NCI-H128 (cell line): ENCODE data around the gene C5AR1.
"Not testable (repeated sequence)": the region's sequence is repeated elsewhere in the genome, so short reads cannot be mapped to it uniquely, and the experiment has no call there.

Source experiments
- DNase-seq: peaks from one replicate; lab custom pipeline; 2025; ENCODE audit not compliant: unreplicated experiment; lab: John Stamatoyannopoulos, UW

Gene C5AR1

GRCh38 chr19:47358936-47359335 lies 49.3 kb downstream of the C5AR1 start:
- no peak for DNase-seq

GRCh38 chr19:47362321-47362720 lies 52.7 kb downstream of the C5AR1 start:
- DNase-seq, result no peak

- no peak for DNase-seq
Measured at GRCh38 chr19:47363758-47364531, 54.3 kb downstream of the C5AR1 start.

- DNase-seq, result not testable (repeated sequence)
Measured at GRCh38 chr19:47365455-47365854, 55.8 kb downstream of the C5AR1 start.

- DNase-seq, result no peak
Measured at GRCh38 chr19:47370045-47370611, 60.5 kb downstream of the C5AR1 start.

- DNase-seq, result no peak
Measured at GRCh38 chr19:47371261-47371660, 61.6 kb downstream of the C5AR1 start.
